Stimulated activated CD4-positive, alpha-beta T cell treated with anti-CD3 and anti-CD28 coated beads, Interleukin-15, amount 100 ng/mL, for 24 hours (primary cell): Measurements from ENCODE around the gene DIO3.

Experiments
- DNase-seq: peaks from one replicate; pipeline ENCODE4 v3.0.0-alpha.2; 2020

Gene DIO3

DNA sequence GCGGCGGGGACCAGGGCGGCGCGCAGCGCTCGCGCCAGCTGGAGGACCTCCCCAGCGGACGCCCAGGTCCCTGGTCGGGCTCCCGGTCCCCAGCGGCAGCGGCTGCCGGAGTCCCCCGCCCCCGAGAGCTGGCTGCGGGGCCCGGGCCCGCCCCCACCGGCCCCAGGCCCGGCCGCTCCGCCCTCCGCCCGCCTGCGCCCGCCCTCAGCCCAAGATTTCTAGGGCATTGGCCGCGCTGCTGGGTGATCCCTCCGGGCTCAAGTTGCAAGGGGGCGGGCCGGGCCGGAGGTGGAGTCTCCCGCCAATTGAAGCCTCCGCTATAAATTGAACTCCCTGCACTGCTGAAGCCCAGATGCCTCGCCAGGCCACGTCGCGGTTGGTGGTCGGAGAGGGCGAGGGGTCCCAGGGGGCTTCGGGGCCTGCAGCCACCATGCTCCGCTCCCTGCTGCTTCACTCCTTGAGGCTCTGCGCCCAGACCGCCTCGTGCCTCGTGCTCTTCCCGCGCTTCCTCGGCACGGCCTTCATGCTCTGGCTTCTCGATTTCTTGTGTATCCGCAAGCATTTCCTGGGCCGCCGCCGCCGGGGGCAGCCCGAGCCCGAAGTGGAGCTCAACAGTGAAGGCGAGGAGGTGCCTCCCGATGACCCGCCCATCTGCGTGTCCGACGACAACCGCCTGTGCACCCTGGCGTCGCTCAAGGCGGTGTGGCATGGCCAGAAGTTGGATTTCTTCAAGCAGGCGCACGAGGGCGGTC lies at the start of gene DIO3:
Gene DIO3 (plus strand): TSS at position 351 of the 752 bp plus-strand sequence.
- no peak for DNase-seq

DNA sequence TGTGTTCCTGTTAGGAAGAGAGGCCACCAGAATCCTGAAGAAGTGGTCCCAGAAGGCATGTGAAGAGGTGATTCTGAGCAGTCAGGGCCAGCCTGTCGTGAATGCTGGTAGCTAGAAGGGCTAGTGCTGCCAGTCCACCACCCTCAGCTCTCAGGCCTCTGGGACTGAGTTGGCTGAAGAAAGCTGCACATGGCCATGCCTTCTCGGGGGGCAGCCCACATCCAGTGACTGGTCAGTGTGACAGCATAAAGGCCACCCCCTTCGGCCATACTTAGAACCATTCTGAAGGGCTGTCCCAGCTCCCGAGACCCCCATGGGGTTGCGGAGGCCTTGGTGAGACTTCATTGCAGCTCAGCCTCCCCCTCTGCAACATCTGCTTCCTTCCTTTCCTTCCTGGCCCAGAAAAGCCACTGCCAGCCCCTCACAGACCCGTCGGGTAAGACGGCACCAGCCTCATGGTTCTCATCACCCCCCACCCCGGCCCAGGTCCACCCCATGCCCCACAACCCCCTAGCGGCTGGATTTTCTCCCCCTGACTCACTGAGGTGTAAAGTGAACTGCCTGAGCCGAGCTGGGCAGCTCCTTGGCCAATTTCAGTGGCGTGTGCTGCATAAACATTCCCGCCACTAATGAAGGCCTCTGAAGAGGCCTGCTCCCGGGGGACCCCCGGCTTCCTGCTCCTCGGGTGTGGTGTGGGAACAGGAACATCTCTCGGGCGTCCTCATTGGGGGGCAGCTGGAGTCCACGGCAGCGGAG lies 49.5 kb upstream of the DIO3 start:
- DNase-seq: no peak

DNA sequence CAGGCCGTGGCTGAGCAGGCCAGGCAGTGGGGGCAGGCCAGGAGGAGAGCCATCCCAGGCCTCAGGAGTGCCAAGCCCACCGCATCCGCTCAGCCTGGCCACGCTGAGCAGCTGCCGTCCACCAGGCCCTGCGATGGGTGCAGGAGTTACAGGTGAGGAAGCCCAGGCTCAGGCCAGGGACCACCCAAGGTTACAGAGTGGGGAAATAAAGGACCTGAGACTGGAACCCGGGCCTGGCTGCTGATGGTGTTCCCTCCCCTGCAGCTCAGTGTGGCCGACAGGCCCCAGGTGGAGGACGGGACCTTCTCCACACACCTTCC lies 49.0 kb upstream of the DIO3 start:
- no peak for DNase-seq

DNA sequence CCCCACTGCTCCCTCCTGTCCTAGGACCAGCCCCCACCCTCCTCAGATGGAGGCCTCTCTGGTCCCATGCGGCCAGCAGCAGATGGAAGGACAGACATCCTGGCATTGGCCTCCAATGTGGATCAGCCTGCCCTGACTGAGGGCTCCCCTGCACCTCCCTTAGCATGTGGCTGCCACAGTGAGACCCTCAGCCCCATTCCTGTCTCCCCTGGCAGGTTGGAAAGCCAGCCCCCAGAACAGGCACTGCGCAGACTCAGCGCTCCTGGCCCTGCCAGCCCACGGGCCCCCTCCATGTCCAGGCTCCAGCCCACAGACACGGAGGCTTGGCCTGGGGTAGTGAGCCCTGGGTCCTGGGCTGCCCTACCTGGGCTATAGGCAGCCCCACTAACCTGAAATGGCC lies 47.2 kb upstream of the DIO3 start:
- no peak for DNase-seq

DNA sequence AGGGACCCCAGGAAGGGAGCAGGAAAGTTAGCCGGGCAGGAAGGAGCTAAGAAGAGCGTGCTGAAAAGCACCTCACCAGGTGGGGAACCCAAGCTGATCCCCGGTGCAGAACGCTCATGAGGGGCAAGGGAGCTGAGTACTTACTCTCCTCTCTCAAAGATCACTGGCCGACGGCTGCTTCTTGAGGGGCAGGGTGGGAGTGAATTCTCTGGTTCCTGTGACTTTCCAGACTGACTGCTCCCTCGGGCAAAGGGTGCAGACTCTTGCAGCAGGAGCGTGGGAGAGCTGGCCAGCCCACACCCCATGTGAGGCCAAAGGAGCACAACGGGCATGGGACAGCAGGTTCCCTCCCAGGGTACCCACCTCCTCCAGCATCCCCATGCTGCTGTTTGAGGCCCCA lies 44.9 kb upstream of the DIO3 start:
- no peak for DNase-seq

DNA sequence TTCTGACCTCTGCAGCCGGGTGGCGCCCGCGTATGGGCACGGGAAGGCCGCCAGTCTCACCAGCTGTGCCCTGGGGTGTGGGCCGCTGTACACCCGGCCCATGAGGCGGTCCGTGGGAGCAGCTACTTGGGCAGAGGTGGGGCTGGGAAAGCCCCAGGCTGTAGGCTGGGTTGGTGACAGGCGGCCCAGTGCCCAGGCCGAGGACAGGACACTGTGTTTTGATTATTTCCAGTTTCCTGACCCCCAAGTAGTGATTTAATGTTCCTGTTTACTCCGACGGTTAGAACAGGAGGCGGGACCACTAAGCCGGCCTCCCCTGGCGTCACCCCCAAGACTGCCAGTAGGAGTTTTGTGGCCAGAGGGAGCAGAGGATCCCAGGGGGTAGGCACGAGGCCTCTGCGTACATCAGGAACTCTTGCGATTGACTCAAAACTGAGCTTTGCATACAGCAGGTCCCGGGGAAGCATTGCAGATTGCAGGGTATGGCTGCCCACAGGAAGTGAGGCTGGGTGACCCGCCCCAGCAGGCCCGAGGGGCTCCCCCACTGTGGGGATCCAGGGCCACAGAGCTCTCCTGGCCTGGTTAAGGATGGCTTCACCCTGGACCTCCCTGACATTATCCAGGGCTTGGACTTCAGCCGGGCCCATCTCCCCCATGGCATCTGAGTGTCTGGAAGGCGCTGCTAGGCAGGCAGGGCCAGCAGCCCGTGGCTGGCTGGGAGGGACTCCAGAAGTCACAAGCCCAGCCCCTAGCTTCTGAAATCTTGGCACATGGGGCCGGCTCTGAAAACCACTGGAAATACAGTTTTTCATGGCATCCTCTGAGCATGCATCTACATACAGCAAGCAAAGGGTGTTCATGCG lies 42.5 kb upstream of the DIO3 start:
- no peak for DNase-seq

DNA sequence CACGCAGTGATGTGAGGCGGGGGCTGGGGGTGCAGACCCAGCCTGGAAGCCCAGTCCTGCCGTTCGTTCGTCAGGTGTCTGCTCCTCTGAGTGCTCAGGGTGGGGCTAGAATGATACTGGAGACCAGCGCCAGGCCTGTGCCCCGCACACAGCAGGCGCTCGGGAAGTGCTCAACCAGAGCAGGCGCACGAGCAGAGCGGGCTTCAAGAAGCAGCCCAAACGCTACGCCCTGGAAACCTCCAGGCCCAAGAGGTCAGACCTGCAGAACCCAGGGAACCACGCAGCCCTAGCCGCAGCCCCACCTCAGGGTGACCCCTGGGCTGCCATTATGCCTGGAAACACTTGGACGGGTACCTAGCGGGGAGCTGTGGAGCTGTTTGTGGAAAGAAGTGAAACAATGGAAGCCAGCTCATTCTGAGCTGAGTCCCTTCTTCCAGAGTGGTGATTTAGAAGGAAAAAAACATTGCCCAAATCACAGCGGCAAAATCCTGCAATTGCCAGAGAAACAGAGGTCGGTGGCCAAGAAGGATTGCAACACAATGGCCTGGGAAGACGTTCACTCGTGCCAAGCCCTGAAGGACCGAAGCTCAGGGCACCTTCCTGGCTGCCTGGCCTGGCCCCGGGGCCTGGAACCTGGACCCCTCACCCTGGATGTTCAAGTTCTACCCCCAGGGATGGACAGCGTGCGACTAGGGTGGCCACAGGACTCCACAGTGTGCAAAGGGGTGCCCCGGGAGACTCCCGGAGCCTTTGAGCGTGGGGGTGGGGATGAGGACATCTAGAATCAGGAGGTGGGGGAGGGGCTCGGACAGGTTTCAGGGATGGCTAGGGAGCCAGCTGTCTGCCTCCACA lies 40.4 kb upstream of the DIO3 start:
- DNase-seq: no peak

DNA sequence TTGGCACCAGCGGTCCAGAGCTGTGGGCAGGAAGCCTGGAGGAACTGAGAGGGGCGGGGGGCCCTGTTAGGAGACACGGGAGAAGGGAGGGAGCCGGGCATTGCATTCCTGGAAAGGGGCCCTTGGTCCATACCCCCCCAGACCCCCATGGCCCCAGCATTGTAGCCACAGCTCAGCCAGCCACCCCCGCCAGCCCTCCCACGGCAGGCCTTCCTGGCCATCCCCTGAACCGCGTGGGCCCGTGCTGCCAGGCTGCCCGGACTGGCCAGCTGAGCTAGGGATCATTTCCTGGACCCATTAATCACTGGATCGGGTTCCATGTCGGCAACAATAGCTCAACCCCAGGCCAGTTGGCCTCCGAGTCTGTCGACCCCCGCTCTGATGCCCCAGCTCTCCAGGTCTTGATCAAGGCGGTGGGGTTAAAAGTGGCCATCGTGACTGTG lies 39.8 kb upstream of the DIO3 start:
- DNase-seq: no peak

DNA sequence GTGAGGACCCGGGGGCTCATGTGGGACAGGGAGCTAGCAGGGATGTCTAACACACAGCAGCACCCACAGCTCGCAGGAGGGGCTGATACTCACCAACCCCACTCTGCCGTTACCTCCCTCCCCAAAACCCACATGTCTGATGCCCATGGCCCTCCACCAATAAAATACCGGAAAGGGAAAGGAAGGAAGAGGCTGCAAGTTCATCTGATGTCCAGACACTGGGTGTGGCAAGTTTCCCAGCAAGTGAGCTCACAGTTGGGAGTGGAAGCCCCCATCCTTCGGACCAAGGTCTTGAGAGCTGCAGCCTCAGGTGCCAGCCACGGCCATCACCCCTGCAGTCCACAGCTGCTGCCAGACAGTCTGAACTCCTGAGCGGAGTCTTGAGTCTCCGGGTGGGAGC lies 39.3 kb upstream of the DIO3 start:
- DNase-seq: no peak

DNA sequence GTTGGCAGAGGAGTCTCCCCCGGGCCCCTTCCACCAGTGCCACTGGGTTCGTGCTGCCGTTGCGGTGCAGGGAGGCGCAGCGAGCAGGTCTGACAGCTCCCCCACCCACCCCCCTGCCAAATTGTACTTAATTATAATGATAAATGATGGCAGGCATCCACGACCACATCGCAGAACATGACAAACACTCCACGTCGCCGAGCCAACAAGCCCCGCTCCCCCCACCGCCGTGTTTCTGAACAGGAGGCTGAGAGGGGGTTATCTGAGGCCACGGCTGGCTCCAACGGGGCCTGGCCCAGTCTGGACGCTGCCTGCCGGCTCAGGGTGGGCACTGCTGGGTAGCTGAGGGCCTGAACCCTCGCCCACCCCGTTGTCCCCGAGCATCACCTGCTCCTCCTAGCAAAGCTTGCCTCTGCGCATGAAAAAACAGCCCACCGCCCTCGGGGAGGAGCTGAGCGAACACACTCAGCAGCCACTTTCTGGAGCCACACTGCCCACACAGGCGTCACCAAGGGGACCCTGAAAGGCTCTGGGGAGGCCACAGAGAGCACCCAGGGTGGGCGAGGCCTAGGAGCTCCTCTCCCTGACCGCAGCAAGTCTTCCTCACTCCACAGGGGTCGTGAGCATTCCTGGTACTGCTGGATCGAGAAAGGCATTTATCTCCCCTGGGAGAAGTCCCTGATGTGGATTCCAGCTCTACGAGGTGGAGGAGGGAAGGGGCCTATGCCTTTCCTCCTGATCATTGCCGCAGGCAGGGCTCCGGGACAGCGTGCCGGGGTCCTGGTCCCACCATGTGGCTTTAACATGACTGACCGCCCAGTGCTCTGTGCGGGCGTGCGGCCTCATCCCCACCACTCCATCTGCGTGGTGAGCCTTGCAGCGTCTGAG lies 35.4 kb upstream of the DIO3 start:
- DNase-seq: no peak

DNA sequence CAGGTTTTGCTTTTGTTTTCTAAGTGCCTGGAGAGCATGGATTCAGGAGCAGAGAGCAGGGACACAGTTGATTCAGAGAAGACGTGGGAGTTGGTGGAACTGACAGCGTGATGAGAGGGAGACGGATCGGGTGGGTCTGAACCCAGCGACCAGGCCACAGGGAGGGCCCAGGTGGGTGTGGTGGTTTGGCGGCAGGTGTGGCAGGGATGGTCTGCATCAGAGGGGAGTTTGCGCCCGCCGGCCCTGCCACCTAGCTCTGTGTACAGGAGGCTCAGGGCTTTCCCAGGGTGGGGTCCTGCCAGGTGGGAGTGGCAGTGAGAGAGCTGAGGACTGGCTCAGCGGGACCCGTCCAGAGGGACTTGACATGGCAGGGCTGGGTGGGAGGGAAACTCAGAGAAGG lies 33.3 kb upstream of the DIO3 start:
- no peak for DNase-seq

DNA sequence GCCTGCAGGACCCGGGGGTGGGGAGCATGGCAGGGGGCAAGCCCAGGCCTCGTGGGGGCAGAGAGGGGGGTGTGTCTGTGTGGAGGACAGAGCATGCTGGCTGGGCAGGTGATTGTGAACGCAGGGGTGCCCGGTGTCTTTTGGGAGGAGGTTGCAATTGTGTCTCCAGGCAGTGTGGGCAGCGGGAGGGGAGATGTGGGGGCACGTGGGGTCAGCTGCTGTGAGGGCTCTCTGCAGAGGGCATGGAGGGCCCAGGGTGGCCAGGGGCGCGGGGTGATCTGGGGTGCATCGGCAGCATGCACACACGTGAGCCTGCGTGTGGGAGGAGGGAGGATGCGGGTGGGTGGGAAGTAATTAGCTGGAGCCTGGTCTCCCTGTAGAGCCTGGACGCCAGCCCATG lies 32.2 kb upstream of the DIO3 start:
- no peak for DNase-seq

DNA sequence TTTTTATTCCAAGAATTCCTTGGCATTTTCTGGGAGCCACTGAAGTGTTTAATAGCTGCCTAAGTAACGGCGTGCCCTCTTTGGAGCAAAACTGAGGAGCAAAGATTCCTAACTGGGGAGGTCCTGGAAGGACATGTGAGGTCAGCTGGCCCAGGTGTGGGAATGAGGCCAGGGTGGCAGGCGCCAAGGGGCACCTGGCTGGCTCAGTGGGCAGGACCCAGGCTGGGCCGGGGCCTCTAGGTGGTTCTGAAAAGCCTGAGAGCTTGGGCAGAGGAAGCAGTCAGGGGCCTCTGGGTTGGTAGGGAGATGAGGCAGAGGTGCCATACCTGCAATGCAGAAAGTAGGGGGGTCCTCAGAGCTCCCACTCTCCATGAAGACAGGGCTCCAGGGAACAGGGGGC lies 27.1 kb upstream of the DIO3 start:
- DNase-seq: no peak

DNA sequence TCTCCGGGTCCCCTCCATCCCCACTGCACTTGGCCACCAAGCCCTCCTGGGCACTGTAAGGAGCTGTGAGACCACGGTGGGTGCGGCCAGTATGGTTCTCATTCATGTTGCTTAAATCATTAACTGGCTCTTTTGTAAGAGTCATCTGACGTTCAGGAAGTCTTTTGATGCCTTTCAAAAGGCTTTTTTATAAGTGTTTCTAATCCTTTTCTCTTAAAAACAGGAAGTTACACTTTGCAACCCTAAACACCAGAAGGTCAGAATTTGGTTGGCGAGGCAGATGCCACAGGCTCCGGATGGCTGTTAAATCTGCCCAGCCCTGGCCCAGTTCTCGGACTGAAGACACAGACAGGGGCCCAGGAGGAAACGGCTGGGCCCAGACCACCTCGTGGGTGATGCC lies 26.1 kb upstream of the DIO3 start:
- DNase-seq: no peak

DNA sequence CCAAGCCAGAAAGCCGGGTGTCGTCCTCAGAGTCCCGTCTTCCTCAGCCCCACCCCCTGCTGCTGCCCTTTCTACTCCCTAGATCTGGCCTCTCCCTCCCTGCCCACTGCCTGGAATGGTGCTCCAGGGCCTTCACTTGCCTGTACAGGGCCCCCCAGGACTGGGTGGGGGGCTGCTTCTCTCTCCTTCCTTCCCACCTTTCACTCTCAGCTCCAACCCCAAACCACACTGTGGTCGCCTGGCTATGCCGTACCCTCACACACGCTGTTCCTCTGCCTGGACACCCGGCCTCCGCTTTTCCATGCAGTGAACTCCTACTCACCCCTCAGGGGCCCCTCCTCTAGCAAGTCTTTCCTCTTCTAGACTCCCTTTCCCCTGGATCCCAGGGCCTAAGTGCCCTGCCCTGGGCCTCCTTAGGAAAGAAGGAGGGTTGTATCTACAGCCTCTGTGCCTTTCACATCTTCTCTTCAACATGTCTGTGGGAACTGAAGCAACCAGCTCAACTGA lies 25.5 kb upstream of the DIO3 start:
- no peak for DNase-seq

DNA sequence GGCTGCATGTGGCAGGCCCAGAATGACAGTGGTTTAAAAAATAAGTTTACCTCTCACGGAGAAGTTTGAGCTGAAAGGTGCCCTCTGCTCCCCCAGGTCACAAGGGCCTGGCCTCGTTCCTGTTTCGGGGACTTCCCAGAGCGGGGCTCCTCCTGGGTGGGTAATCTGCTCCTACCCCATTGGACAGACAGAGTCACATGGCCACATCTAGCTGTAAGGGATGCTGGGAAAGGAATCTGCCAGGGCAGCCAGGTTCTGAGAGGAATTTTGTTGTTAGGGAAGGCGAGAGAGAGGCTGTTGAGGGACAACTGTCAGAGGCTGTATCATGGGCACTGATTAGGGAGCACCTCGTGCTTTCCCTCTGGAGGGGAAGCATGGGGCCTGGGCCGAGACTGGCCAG lies 24.0 kb upstream of the DIO3 start:
- DNase-seq: no peak

DNA sequence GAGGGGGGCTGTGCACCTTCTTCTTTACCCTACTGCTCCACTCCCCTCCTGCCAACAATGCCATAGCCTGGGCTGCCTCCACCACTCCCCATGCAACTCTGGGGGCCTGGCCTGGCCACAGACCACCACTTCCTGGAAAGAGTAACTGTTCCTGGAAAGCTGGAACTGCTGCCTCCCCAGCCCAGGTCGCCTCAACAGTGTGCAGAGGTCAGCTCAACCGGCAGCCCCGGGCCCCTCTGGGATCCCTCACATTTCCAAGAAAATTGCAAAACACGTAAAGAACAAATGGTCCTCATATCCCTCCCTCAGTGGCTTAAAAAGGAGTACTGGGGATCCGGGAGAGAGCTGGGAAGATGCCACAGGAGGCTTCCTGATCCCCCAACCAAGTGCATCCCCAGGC lies 22.4 kb upstream of the DIO3 start:
- DNase-seq: no peak

DNA sequence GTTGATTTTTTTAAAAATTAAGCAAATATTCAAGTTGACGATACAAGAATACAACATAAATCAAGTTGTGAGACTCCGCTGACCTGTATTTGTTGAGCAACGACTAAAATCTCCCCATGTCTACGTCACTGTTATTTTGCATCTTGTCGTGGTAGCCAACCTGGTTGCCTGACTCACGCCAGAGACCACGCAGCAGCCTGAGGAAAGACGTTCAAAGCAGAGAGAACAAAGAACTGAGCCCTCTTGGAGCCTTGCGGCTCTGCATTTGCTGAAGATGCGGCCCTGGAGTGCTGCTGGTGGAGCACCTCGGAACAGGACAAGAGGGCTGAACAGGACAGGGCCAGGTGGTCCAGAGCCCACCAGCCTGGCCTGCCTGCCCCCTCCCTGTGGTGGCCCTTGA lies 21.4 kb upstream of the DIO3 start:
- DNase-seq: no peak

DNA sequence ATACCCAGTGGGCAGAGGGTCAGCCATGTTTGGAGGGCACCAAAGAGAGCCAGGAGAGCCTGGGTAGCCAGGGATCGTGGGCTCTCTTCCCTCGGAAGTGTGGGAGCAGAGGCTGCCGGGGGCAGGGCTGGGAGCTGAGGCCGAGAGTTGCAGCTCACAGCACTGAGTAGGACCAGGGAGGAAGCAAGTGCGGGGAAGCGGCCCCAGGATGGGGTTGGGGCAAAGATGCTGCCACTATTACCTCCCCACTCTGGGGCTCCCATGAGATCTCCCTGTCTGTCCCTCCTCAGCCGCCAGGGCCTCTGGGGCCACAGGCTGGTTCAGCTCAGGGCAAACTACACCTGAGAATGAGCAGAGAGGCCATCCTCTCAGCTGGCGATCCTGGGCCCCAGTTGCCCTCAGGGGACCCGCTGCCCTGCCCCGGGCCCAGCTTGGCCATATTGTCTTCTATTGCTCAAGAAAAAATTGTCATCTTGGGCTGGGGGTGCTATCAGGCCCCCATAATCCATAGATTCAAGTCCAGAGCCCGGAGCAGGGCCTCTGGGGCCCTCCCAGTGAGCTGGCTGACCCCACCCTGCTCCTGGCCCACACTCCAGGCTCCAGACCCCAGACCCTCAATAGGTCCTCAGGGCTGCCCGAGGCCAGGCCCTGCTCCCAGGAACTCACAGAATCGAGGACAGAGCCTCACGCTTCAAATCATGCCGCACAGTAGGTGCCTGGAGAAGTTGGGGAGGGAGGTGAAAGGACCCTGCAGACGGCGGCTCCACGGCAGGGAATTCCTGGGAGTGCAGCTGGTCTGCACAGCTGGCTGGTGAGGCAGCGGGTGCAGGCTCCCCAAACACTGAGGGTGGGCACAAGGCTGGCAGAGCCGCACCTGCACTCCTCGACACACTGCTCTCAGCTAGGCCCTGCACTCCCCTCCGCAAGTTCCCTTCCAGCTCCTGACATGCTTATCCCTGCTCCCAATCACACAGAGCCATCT lies 20.5 kb upstream of the DIO3 start:
- DNase-seq: no peak

DNA sequence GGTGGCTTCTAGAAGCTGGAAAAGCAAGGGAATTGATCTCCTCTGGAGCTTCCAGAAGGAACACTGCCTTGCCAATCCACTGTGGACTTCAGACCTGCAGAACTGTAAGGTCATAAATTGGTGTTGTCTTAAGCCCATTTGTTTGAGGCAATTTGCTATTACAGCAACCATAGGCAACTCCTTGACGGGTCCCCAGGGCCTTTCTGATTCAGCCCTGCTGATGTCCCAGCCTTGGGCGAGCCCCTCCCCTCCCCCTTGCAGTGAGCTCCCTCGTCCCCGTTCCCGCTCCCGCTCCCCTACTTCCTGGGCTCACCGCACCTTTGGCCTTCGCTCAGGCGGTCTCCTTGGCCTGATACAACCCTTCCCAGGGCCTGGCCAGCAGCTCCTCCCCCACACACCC lies 18.9 kb upstream of the DIO3 start:
- DNase-seq: no peak
